Fibroblast of lung (primary cell): ENCODE data around the gene CD244.

Experiments used
- CTCF ChIP-seq, 2 donors: IDR thresholded peaks in 1 of 2; conservative IDR thresholded peaks in 1 of 2; 1 replicate in 1 of 2; 2 replicates in 1 of 2; pipeline ENCODE4 v1.5.1; 2011 to 2012; ENCODE audit warnings: low read length in 2 of 2, control low read depth in 1 of 2, inconsistent platforms in 1 of 2, low read depth in 1 of 2, mild to moderate bottlenecking in 1 of 2
- EZH2 ChIP-seq: IDR thresholded peaks from 2 replicates; pipeline ENCODE4 v1.5.1; 2012; ENCODE audit warnings: low read length, control low read depth, mild to moderate bottlenecking; ENCODE audit errors: missing control alignments

GRCh38 chr1:160780398-160780755 lies 82.3 kb downstream of the CD244 start:
- TF ChIP-seq CTCF (conservative IDR thresholded peaks at IDR 0.05 in 1 of 2, IDR thresholded peaks at IDR 0.05 in 1 of 2; ENCODE audit: low read depth in 1 of 2, low read length in 2 of 2), result no peak
- TF ChIP-seq EZH2, result no peak
